GM20000 (cell line): Measurements from ENCODE around the gene VPS13D.

Experiments used
- DNase-seq: peaks from one replicate; pipeline ENCODE4 v3.0.0; 2012; ENCODE audit warnings: low spot score
- TF ChIP-seq, protein P1 (sequence below): IDR thresholded peaks from 2 replicates; pipeline ENCODE4 v1.5.1; 2012; ENCODE audit warnings: mild to moderate bottlenecking, control low read depth; ENCODE audit errors: extremely low read depth, missing control alignments

VPS13D gene

DNA sequence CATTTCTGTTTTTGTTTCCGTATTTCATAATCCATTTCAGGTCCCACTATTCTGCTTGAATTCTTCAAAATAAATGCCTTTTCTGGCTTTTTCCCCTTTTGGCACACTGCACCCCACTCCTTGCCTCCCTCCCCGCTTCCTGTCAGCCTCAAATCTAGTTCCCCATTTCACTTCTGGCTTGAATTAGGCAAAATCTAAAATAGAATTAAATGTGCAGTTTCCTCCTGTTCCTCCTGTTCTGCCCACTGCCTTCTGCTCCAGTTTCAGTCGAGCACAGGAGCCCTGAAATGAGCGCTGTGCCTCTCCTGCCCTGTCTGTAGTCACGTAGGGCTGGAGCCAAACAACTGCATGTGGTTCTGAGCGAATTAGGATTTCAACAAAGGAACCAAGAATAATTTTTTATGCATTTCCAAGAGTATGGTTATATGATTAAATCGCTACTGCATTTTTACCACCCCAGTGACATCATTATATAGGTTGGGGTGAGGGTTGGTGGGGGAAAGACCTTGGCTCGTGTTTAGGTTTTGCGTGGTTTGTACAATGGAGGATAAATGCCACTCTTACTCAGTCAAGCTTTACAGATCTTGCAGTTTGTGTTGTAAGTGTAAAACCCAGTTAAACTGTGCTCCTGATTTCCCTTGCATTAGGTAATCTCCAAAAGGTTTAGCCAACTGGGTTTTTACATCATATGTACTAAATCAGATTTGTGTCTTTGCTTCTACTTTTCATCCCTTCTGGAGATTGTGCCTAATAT is 114.9 kb downstream of the VPS13D start:
- DNase-seq = no peak
- TF ChIP-seq, protein P1, sequence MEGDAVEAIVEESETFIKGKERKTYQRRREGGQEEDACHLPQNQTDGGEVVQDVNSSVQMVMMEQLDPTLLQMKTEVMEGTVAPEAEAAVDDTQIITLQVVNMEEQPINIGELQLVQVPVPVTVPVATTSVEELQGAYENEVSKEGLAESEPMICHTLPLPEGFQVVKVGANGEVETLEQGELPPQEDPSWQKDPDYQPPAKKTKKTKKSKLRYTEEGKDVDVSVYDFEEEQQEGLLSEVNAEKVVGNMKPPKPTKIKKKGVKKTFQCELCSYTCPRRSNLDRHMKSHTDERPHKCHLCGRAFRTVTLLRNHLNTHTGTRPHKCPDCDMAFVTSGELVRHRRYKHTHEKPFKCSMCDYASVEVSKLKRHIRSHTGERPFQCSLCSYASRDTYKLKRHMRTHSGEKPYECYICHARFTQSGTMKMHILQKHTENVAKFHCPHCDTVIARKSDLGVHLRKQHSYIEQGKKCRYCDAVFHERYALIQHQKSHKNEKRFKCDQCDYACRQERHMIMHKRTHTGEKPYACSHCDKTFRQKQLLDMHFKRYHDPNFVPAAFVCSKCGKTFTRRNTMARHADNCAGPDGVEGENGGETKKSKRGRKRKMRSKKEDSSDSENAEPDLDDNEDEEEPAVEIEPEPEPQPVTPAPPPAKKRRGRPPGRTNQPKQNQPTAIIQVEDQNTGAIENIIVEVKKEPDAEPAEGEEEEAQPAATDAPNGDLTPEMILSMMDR = no peak

DNA sequence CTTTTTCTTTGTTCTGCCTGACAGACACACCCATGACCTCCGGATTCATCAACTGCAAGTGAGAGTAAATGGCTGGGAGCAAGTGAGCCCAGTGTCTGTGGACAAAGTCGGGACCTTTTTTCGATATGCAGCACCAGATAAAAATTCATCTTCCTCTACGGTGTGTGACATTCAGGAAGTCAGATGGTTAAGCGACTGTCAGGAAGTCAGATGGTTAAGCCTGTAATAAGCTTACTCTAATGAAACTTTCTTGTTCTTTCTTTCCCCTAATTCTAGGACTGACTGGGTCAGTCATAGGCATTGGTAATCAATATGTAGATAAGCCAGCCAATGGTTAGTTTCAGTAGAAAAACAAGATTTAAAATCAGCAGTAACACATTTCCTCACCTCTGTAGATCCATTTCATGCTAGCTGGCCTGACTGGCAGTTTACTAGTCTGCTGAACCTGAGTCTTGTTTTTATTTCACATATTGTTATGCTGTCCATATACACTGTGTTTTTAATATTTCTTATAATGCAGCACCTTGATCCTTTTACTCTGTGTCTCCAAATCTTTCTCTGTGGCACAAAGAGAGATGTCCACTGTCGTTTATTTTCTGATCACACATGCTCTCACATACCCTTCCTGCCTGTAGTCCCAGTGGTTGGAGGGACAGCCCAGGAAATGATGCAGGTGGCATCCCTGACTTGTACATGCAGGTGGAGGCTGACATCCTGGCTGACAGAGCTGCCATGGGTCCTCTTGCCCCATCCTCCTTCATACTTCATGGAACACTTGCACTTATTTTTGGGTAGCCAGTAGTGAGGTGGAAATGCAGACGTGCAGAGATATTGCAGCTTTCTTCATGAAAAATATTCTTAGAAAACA is 115.8 kb downstream of the VPS13D start:
- TF ChIP-seq, protein P1 = no peak
- DNase-seq = peak; percentile 8

DNA sequence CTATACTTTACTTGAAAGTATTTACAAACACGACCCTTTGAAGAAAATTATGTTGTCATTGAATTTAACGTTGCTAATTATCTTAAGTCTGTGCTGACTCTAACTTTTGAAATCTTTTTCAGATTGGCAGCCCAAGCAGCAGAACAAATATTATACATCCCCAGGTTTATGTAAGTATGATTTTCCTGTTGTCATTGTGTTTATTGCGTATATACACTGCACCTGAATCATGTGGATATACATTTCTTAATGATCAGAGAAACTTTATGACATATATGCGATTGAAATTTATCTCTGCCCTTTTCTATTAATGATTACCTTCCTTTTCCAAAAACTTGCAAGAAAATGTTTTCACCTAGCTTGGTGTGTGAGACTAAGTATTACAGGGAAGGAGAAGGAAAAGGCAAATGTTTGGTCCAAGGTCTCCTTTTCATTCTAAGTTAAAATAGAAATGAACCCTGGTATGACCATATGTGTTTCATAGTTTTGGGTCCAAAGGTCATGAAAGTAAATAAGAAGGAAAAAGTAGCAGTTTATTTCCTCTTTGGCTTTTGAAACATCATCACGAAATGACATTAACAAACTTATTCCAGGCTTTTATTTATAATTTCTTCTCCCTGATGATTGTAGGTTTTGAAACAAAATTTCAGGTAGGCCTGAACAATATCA is 116.8 kb downstream of the VPS13D start:
- TF ChIP-seq, protein P1 = no peak
- DNase-seq = no peak

DNA sequence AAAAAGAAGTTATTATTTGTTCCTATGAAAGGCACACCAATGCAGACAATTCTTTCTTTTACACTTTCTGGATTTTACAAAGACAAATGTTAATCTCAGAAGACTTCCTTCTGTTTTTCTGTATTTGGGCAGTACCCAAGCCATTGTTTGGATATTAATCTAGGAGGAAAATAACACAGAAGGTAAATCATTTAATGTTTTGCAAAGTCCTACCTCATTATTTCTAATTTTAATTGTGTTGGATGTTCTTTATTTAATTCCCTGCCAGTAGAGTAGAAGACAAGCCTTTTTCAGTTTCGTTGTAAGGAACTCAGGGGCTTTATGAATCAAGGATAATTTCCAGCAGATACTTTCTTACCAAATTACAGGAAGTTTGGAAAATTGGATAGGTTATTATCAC is 118.3 kb downstream of the VPS13D start:
- TF ChIP-seq, protein P1 = no peak
- no peak for DNase-seq

DNA sequence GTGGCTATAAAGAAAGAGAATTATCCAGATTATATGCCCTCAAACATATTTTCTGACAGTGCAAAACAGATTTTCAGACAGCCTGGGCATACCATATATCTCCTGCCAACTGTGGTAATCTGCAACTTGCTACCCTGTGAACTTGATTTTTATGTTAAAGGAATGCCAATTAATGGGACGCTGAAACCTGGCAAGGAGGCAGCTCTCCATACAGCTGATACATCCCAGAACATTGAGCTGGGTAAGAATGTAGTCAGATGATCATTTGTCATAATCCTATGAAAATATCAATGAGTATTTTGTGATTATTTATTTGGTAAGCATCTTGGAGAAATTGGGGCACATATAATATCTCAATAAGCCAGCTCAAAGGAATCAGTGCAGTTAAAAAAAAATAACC is 124.2 kb downstream of the VPS13D start:
- no peak for DNase-seq
- TF ChIP-seq, protein P1 = no peak

DNA sequence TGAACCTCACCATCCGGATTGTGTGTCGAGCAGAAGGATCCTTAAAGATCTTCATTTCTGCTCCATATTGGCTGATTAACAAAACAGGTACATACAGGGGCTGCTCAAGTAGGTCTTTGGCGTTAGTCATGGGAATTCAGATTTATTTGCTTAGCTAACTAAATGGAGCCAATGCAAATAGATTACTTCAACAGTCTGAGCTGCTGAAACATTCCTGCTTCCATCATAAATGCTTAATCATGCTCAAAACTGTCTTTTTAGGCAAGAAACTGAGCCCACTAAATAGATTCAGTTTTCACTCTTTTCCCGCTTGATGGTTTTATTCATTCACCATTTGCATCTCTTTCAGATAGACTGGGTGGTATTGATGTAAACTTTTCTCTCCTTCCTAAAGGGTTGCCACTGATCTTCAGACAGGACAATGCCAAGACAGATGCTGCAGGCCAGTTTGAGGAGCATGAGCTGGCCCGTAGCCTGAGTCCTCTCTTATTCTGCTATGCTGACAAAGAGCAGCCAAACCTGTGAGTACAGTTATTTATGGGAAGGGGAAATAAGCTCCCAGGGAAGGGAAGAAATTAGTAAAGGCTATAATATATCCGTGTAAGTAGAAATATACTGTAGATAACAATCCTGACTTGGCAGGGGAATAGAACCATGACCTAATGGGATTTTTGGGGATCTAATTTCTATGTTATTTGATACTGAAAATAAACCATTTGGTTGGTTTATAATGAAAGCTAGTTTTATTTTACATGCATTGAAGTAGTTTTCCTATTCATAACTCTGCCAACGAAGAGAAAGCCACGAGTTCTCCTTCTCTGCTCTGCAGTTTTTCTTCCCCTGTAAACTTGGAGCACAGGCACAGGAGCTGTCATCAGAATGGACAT is 126.4 kb downstream of the VPS13D start:
- TF ChIP-seq, protein P1 = no peak
- DNase-seq = no peak
